ENCODE measurements around the gene MBLAC2. TPM values are rescaled to one million over a fixed set of nuclear protein-coding genes. Genes with fewer than 3 reads are reported as not detected.

MBLAC2 gene
- total RNA-seq, 1 donor from 2014 or later: 3.1 TPM

- Histone ChIP-seq H3K36me3 (ENCODE audit: control insufficient read depth in 3 of 3, insufficient read depth in 3 of 3, low read length in 3 of 3) (peaks cover 0 to 3% (median 0%) of the 10 kb centered on the region in 3 donors), H3K9me3 (ENCODE audit: control insufficient read depth in 3 of 3, low read length in 3 of 3) (no peaks in the 10 kb centered on the region), H3K9ac (ENCODE audit: low read depth in 1 of 3, low read length in 3 of 3) (peak overlapping the region; percentile 76 to 92 (median 82))
Observed at GRCh38 chr5:90473396-90474234, 956 bp downstream of the MBLAC2 start.

GRCh38 chr5:90472783-90473395 lies 1.7 kb downstream of the MBLAC2 start:
- Histone ChIP-seq H3K9me3 (ENCODE audit: control insufficient read depth in 3 of 3, low read length in 3 of 3) (no peaks in the 10 kb centered on the region), H3K4me1 (ENCODE audit: control insufficient read depth in 3 of 3, insufficient read depth in 3 of 3, low read length in 3 of 3) (peaks cover 9 to 20% (median 10%) of the 10 kb centered on the region in 3 donors), H3K9ac (ENCODE audit: low read depth in 1 of 3, low read length in 3 of 3) (peak overlapping the region; percentile 76 to 92 (median 82)), H3K27ac (ENCODE audit: low read depth, low read length) (no peak overlapping the region), H3K36me3 (ENCODE audit: control insufficient read depth in 3 of 3, insufficient read depth in 3 of 3, low read length in 3 of 3) (peaks cover 0 to 3% (median 0%) of the 10 kb centered on the region in 3 donors), H3K27me3 (ENCODE audit: control insufficient read depth in 3 of 3, insufficient read depth in 3 of 3, low read length in 3 of 3) (no peaks in the 10 kb centered on the region), H3K4me3 (ENCODE audit: low read length in 3 of 3) (peak overlapping the region; percentile 94 to 97 (median 96))

More at GRCh38 chr5:90473396-90474234, 956 bp downstream of the MBLAC2 start:
- peak overlapping the region; percentile 94 to 97 (median 96) for H3K4me3 ChIP-seq (ENCODE audit: low read length in 3 of 3)
- peak overlapping the region; percentile 45 for H3K27ac ChIP-seq (ENCODE audit: low read depth, low read length)
- peaks cover 9 to 20% (median 10%) of the 10 kb centered on the region in 3 donors for H3K4me1 ChIP-seq (ENCODE audit: control insufficient read depth in 3 of 3, insufficient read depth in 3 of 3, low read length in 3 of 3)
- H3K27me3 ChIP-seq (ENCODE audit: control insufficient read depth in 3 of 3, insufficient read depth in 3 of 3, low read length in 3 of 3): no peaks in the 10 kb centered on the region

GRCh38 chr5:90461288-90461687 lies 13.3 kb downstream of the MBLAC2 start:
- Histone ChIP-seq H3K4me1 (ENCODE audit: control insufficient read depth in 3 of 3, insufficient read depth in 3 of 3, low read length in 3 of 3) (no peaks in the 10 kb centered on the region), H3K27ac (ENCODE audit: low read depth, low read length) (no peak overlapping the region), H3K9me3 (ENCODE audit: control insufficient read depth in 3 of 3, low read length in 3 of 3) (no peaks in the 10 kb centered on the region), H3K36me3 (ENCODE audit: control insufficient read depth in 3 of 3, insufficient read depth in 3 of 3, low read length in 3 of 3) (no peaks in the 10 kb centered on the region), H3K9ac (ENCODE audit: low read depth in 1 of 3, low read length in 3 of 3) (no peak overlapping the region), H3K4me3 (ENCODE audit: low read length in 3 of 3) (no peak overlapping the region), H3K27me3 (ENCODE audit: control insufficient read depth in 3 of 3, insufficient read depth in 3 of 3, low read length in 3 of 3) (no peaks in the 10 kb centered on the region)

- Histone ChIP-seq H3K27me3 (ENCODE audit: control insufficient read depth in 3 of 3, insufficient read depth in 3 of 3, low read length in 3 of 3) (no peaks in the 10 kb centered on the region), H3K27ac (ENCODE audit: low read depth, low read length) (no peak overlapping the region), H3K9ac (ENCODE audit: low read depth in 1 of 3, low read length in 3 of 3) (no peak overlapping the region), H3K36me3 (ENCODE audit: control insufficient read depth in 3 of 3, insufficient read depth in 3 of 3, low read length in 3 of 3) (no peaks in the 10 kb centered on the region), H3K9me3 (ENCODE audit: control insufficient read depth in 3 of 3, low read length in 3 of 3) (no peaks in the 10 kb centered on the region), H3K4me3 (ENCODE audit: low read length in 3 of 3) (no peak overlapping the region), H3K4me1 (ENCODE audit: control insufficient read depth in 3 of 3, insufficient read depth in 3 of 3, low read length in 3 of 3) (no peaks in the 10 kb centered on the region)
Observed at GRCh38 chr5:90446961-90447360, 27.6 kb downstream of the MBLAC2 start.

- Histone ChIP-seq H3K9ac (ENCODE audit: low read depth in 1 of 3, low read length in 3 of 3) (no peak overlapping the region), H3K27me3 (ENCODE audit: control insufficient read depth in 3 of 3, insufficient read depth in 3 of 3, low read length in 3 of 3) (no peaks in the 10 kb centered on the region), H3K9me3 (ENCODE audit: control insufficient read depth in 3 of 3, low read length in 3 of 3) (no peaks in the 10 kb centered on the region), H3K36me3 (ENCODE audit: control insufficient read depth in 3 of 3, insufficient read depth in 3 of 3, low read length in 3 of 3) (no peaks in the 10 kb centered on the region), H3K4me1 (ENCODE audit: control insufficient read depth in 3 of 3, insufficient read depth in 3 of 3, low read length in 3 of 3) (peaks cover 0 to 3% (median 0%) of the 10 kb centered on the region in 3 donors), H3K4me3 (ENCODE audit: low read length in 3 of 3) (no peak overlapping the region), H3K27ac (ENCODE audit: low read depth, low read length) (no peak overlapping the region)
Observed at GRCh38 chr5:90440644-90441043, 33.9 kb downstream of the MBLAC2 start.

- no peaks in the 10 kb centered on the region for H3K36me3 ChIP-seq (ENCODE audit: control insufficient read depth in 3 of 3, insufficient read depth in 3 of 3, low read length in 3 of 3)
- H3K27ac ChIP-seq (ENCODE audit: low read depth, low read length): no peak overlapping the region
- H3K9ac ChIP-seq (ENCODE audit: low read depth in 1 of 3, low read length in 3 of 3): no peak overlapping the region
- no peak overlapping the region for H3K4me3 ChIP-seq (ENCODE audit: low read length in 3 of 3)
- H3K9me3 ChIP-seq (ENCODE audit: control insufficient read depth in 3 of 3, low read length in 3 of 3): no peaks in the 10 kb centered on the region
- H3K27me3 ChIP-seq (ENCODE audit: control insufficient read depth in 3 of 3, insufficient read depth in 3 of 3, low read length in 3 of 3): no peaks in the 10 kb centered on the region
- peaks cover 0 to 3% (median 0%) of the 10 kb centered on the region in 3 donors for H3K4me1 ChIP-seq (ENCODE audit: control insufficient read depth in 3 of 3, insufficient read depth in 3 of 3, low read length in 3 of 3)
Observed at GRCh38 chr5:90438100-90438499, 36.5 kb downstream of the MBLAC2 start.

GRCh38 chr5:90437663-90438062 lies 36.9 kb downstream of the MBLAC2 start:
- H3K27ac ChIP-seq (ENCODE audit: low read depth, low read length): no peak overlapping the region
- no peaks in the 10 kb centered on the region for H3K27me3 ChIP-seq (ENCODE audit: control insufficient read depth in 3 of 3, insufficient read depth in 3 of 3, low read length in 3 of 3)
- H3K4me3 ChIP-seq (ENCODE audit: low read length in 3 of 3): no peak overlapping the region
- H3K4me1 ChIP-seq (ENCODE audit: control insufficient read depth in 3 of 3, insufficient read depth in 3 of 3, low read length in 3 of 3): peaks cover 0 to 3% (median 0%) of the 10 kb centered on the region in 3 donors
- H3K9me3 ChIP-seq (ENCODE audit: control insufficient read depth in 3 of 3, low read length in 3 of 3): no peaks in the 10 kb centered on the region
- no peak overlapping the region for H3K9ac ChIP-seq (ENCODE audit: low read depth in 1 of 3, low read length in 3 of 3)
- no peaks in the 10 kb centered on the region for H3K36me3 ChIP-seq (ENCODE audit: control insufficient read depth in 3 of 3, insufficient read depth in 3 of 3, low read length in 3 of 3)

GRCh38 chr5:90434116-90434714 lies 40.4 kb downstream of the MBLAC2 start:
- H3K9me3 ChIP-seq (ENCODE audit: control insufficient read depth in 3 of 3, low read length in 3 of 3): no peaks in the 10 kb centered on the region
- H3K4me3 ChIP-seq (ENCODE audit: low read length in 3 of 3): no peak overlapping the region
- H3K36me3 ChIP-seq (ENCODE audit: control insufficient read depth in 3 of 3, insufficient read depth in 3 of 3, low read length in 3 of 3): no peaks in the 10 kb centered on the region
- H3K27ac ChIP-seq (ENCODE audit: low read depth, low read length): no peak overlapping the region
- no peak overlapping the region for H3K9ac ChIP-seq (ENCODE audit: low read depth in 1 of 3, low read length in 3 of 3)
- no peaks in the 10 kb centered on the region for H3K4me1 ChIP-seq (ENCODE audit: control insufficient read depth in 3 of 3, insufficient read depth in 3 of 3, low read length in 3 of 3)
- H3K27me3 ChIP-seq (ENCODE audit: control insufficient read depth in 3 of 3, insufficient read depth in 3 of 3, low read length in 3 of 3): no peaks in the 10 kb centered on the region

GRCh38 chr5:90424245-90424644 lies 50.3 kb downstream of the MBLAC2 start:
- Histone ChIP-seq H3K9ac (ENCODE audit: low read depth in 1 of 3, low read length in 3 of 3) (no peak overlapping the region), H3K36me3 (ENCODE audit: control insufficient read depth in 3 of 3, insufficient read depth in 3 of 3, low read length in 3 of 3) (no peaks in the 10 kb centered on the region), H3K4me3 (ENCODE audit: low read length in 3 of 3) (no peak overlapping the region), H3K27me3 (ENCODE audit: control insufficient read depth in 3 of 3, insufficient read depth in 3 of 3, low read length in 3 of 3) (no peaks in the 10 kb centered on the region), H3K27ac (ENCODE audit: low read depth, low read length) (no peak overlapping the region), H3K9me3 (ENCODE audit: control insufficient read depth in 3 of 3, low read length in 3 of 3) (no peaks in the 10 kb centered on the region), H3K4me1 (ENCODE audit: control insufficient read depth in 3 of 3, insufficient read depth in 3 of 3, low read length in 3 of 3) (no peaks in the 10 kb centered on the region)

- no peak overlapping the region for H3K9ac ChIP-seq (ENCODE audit: low read depth in 1 of 3, low read length in 3 of 3)
- H3K9me3 ChIP-seq (ENCODE audit: control insufficient read depth in 3 of 3, low read length in 3 of 3): no peaks in the 10 kb centered on the region
- H3K4me3 ChIP-seq (ENCODE audit: low read length in 3 of 3): no peak overlapping the region
- no peaks in the 10 kb centered on the region for H3K36me3 ChIP-seq (ENCODE audit: control insufficient read depth in 3 of 3, insufficient read depth in 3 of 3, low read length in 3 of 3)
- no peaks in the 10 kb centered on the region for H3K27me3 ChIP-seq (ENCODE audit: control insufficient read depth in 3 of 3, insufficient read depth in 3 of 3, low read length in 3 of 3)
- no peaks in the 10 kb centered on the region for H3K4me1 ChIP-seq (ENCODE audit: control insufficient read depth in 3 of 3, insufficient read depth in 3 of 3, low read length in 3 of 3)
- no peak overlapping the region for H3K27ac ChIP-seq (ENCODE audit: low read depth, low read length)
Observed at GRCh38 chr5:90421136-90421535, 53.4 kb downstream of the MBLAC2 start.
